ENCODE measurements around the gene YAE1.

The YAE1 gene

GRCh38 chr7:39527296-39527695, 38.9 kb upstream of the YAE1 start:
- H3K9me3 ChIP-seq: no peaks in the 10 kb centered on the region
- no peak overlapping the region for H3K4me3 ChIP-seq (ENCODE audit: low read depth in 1 of 2, low read length in 1 of 2)
- no peaks in the 10 kb centered on the region for H3K4me1 ChIP-seq (ENCODE audit: control insufficient read depth in 1 of 2, insufficient read depth in 1 of 2, low read depth in 1 of 2, low read length in 1 of 2)
- no peaks in the 10 kb centered on the region for H3K27me3 ChIP-seq
- H3K27ac ChIP-seq: no peak overlapping the region
- no peak for TF ChIP-seq CTCF (IDR thresholded peaks at IDR 0.05)
- H3K36me3 ChIP-seq: no peaks in the 10 kb centered on the region

- no peak overlapping the region for H3K4me3 ChIP-seq (ENCODE audit: low read depth in 1 of 2, low read length in 1 of 2)
- no peak overlapping the region for H3K27ac ChIP-seq
- no peaks in the 10 kb centered on the region for H3K9me3 ChIP-seq
- H3K4me1 ChIP-seq (ENCODE audit: control insufficient read depth in 1 of 2, insufficient read depth in 1 of 2, low read depth in 1 of 2, low read length in 1 of 2): no peaks in the 10 kb centered on the region
- H3K36me3 ChIP-seq: no peaks in the 10 kb centered on the region
- H3K27me3 ChIP-seq: no peaks in the 10 kb centered on the region
- no peak for TF ChIP-seq CTCF (IDR thresholded peaks at IDR 0.05)
Observed at GRCh38 chr7:39527951-39528350, 38.3 kb upstream of the YAE1 start.

GRCh38 chr7:39528849-39529248, 37.4 kb upstream of the YAE1 start:
- no peak overlapping the region for H3K4me3 ChIP-seq (ENCODE audit: low read depth in 1 of 2, low read length in 1 of 2)
- H3K36me3 ChIP-seq: no peaks in the 10 kb centered on the region
- no peaks in the 10 kb centered on the region for H3K27me3 ChIP-seq
- TF ChIP-seq CTCF (IDR thresholded peaks at IDR 0.05): no peak
- no peak overlapping the region for H3K27ac ChIP-seq
- no peaks in the 10 kb centered on the region for H3K4me1 ChIP-seq (ENCODE audit: control insufficient read depth in 1 of 2, insufficient read depth in 1 of 2, low read depth in 1 of 2, low read length in 1 of 2)
- no peaks in the 10 kb centered on the region for H3K9me3 ChIP-seq

GRCh38 chr7:39529582-39529981, 36.6 kb upstream of the YAE1 start:
- Histone ChIP-seq H3K9me3 (no peaks in the 10 kb centered on the region), H3K36me3 (no peaks in the 10 kb centered on the region), H3K4me3 (ENCODE audit: low read depth in 1 of 2, low read length in 1 of 2) (no peak overlapping the region), H3K27me3 (no peaks in the 10 kb centered on the region), H3K27ac (no peak overlapping the region), H3K4me1 (ENCODE audit: control insufficient read depth in 1 of 2, insufficient read depth in 1 of 2, low read depth in 1 of 2, low read length in 1 of 2) (no peaks in the 10 kb centered on the region)
- no peak for TF ChIP-seq CTCF (IDR thresholded peaks at IDR 0.05)

- TF ChIP-seq CTCF (IDR thresholded peaks at IDR 0.05): no peak
- Histone ChIP-seq H3K4me1 (ENCODE audit: control insufficient read depth in 1 of 2, insufficient read depth in 1 of 2, low read depth in 1 of 2, low read length in 1 of 2) (no peaks in the 10 kb centered on the region), H3K27me3 (no peaks in the 10 kb centered on the region), H3K9me3 (no peaks in the 10 kb centered on the region), H3K27ac (no peak overlapping the region), H3K4me3 (ENCODE audit: low read depth in 1 of 2, low read length in 1 of 2) (no peak overlapping the region), H3K36me3 (no peaks in the 10 kb centered on the region)
Observed at GRCh38 chr7:39530971-39531370, 35.2 kb upstream of the YAE1 start.

GRCh38 chr7:39531818-39532217, 34.4 kb upstream of the YAE1 start:
- H3K4me1 ChIP-seq (ENCODE audit: control insufficient read depth in 1 of 2, insufficient read depth in 1 of 2, low read depth in 1 of 2, low read length in 1 of 2): no peaks in the 10 kb centered on the region
- no peak overlapping the region for H3K4me3 ChIP-seq (ENCODE audit: low read depth in 1 of 2, low read length in 1 of 2)
- H3K27me3 ChIP-seq: no peaks in the 10 kb centered on the region
- no peaks in the 10 kb centered on the region for H3K36me3 ChIP-seq
- H3K27ac ChIP-seq: no peak overlapping the region
- H3K9me3 ChIP-seq: no peaks in the 10 kb centered on the region
- no peak for TF ChIP-seq CTCF (IDR thresholded peaks at IDR 0.05)
